HG02588 (cell line): Measurements from ENCODE around the gene MRPL40.
A peak's percentile ranks its signal among the peaks of the same experiment; 100 is the strongest.
"Not testable (repeated sequence)": the region's sequence is repeated elsewhere in the genome, so short reads cannot be mapped to it uniquely, and the experiment has no call there.

Source experiments
- ATAC-seq: cut with Tn5 transposase; IDR thresholded peaks from one replicate; pipeline ENCODE4 v1.9.1; 2021; ENCODE audit warnings: mild to moderate bottlenecking, moderate library complexity; ENCODE audit not compliant: unreplicated experiment

Gene MRPL40

DNA sequence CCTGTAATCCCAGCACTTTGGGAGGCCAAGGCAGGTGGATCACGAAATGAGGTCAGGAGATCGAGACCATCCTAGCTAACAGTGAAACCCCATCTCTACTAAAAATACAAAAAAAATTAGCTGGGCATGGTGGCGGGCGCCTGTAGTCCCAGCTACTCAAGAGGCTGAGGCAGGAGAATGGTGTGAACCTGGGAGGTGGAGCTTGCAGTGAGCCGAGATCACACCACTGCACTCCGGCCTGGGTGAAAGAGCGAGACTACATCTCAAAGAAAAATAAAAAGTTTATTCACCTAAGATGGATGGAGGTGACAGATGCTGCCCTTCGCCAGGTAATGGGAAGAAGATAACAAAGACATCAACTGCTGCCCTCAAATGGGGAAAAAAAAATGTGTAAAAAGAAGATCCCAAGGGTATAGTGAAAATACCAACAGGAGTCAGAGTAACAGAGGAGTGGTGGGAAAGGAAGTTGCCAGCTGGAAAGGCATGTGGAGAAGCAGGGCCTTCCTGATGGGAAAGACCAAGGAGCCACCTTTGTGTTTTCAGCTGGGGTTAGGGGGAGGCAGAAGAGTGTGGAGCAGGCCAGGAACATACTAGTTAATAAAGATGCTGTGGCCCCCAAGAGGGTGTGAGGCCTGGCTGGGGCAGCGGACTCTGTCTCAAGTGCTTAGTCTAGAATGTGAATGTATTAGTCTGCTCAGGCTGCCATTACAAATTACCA, 4.3 kb downstream of the MRPL40 start:
- ATAC-seq: not testable (repeated sequence)

DNA sequence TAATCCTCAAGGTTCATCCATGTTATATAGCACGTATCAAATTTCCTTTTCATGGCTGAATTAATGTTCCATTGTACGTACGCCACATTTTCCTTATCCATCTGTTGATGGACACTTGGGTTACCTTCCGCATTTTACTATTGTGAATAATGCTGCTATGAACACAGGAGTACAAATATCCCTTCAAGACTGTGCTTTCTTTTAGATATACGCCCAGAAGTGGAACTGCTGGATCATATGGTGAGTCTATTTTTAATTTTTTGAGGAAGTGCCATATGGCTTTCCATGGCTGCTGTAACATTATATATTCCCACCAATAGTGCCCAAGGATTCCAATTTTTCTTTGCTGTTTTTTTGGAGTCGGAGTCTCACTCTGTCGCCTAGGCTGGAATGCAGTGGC, 6.0 kb downstream of the MRPL40 start:
- no peak for ATAC-seq

DNA sequence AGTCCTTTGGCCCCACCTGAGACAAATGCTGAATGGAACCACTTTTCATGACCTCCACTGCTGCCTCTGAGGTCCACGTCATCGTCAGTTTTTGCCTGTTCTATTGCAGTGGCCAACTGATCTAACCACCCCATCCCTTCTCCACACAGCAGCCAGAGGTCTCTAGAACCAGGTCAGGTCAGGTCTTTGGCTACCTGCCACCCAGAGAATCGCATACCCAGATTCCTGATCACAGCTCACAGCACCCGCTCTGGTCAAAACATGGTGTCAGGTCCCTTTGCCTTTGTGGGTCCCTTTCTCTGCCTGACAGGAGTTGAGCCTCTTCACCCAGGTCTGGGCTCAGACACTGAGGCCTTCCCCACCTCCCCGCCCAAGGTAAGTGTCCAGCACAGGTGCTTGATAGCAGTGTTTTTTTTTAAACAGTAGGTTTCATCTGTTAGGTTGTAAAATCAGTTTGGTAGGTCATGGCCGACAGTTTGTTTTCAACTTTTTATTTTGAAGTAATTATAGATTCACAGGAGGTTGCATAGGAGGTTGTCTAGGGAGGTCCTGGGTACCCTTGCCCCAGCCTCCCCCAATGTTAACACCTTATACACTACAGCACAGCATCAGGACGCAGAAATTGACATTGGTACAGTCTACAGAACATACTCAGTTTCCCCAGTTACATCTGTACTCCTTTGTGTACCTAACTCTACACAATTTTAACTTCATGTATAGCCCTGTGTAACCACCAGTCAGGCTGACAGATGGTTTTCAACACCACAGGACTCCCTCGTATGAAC, 8.3 kb downstream of the MRPL40 start:
- no peak for ATAC-seq

- no peak for ATAC-seq
These were observed 9.8 kb downstream of the MRPL40 start for GRCh38 chr22:19442166-19442565.

- no peak for ATAC-seq
These were observed 11.3 kb downstream of the MRPL40 start for GRCh38 chr22:19443544-19444211.

GRCh38 chr22:19445279-19445982, 13.1 kb downstream of the MRPL40 start:
- not testable (repeated sequence) for ATAC-seq

GRCh38 chr22:19446603-19447329, 14.4 kb downstream of the MRPL40 start:
- ATAC-seq: no peak

DNA sequence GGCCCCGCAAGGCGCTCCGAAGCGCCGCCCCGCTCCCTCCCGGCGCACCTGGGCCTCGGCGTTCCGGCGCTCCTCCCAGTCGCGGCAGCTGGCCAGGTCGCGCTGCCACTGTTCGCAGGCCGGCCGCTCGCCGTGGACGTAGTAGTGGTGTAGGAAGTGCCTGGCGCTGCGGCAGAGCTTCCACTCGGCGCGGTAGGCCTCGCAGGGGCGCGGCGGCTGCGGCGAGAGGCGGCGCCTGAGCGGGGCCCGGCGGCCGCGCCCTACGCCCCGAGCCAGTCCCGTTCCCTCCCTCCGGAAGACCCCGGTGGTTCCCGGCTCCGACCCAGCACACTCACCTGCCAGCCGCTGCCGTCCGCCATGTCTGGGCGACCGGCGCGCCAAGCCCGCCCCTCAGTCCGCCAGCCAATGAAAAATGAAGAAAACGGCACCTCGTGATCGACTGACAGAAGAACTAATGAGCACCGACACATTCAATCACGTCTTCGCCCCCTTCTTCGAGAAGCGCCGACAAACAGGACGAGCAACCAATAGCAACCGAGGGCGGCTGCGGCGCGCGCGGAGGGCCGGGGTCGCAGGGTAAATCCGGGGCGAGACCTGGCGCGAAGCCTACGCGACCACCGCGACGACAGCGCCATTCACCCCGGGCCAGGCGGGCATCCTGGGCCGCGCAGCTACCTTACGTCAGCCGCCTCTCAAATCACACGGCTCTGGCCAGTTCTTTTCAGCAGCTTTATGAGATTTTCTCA, 15.2 kb downstream of the MRPL40 start, which contains the start of gene C22orf39:
Gene C22orf39, minus strand, starts transcription at position 382 of the 746 bp plus-strand sequence. Its CDS starts 23 bp downstream, at position 359.
- peak; percentile 73 for ATAC-seq

GRCh38 chr22:19448076-19448607, 15.8 kb downstream of the MRPL40 start:
- ATAC-seq: no peak

- peak; percentile 42 for ATAC-seq
These were observed 16.5 kb downstream of the MRPL40 start for GRCh38 chr22:19448739-19449421.

GRCh38 chr22:19449422-19449767, 17.1 kb downstream of the MRPL40 start:
- no peak for ATAC-seq

- ATAC-seq: no peak
These were observed 18.2 kb downstream of the MRPL40 start for GRCh38 chr22:19450363-19451175.

- ATAC-seq: no peak
These were observed 19.2 kb downstream of the MRPL40 start for GRCh38 chr22:19451570-19451969.

DNA sequence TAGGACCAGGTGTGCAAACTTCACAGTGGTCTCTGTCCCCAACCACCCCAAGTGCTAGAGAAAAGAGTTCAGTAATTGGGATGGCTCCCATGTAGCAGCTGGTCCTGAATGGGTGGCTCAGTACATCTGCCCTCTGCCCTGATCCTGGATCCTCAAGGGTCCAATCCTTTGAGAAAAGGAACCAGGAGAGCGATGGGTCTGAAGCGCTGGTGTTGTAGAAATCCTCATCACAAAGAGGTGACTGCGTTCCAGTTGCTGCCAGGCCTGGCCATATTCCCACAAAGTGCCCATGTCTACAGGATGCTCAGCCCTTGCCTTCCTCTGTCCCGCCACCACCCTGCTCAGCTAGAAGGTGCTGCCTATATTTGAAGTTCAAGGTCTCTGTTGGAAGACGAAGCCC, 21.4 kb downstream of the MRPL40 start:
- ATAC-seq: no peak

DNA sequence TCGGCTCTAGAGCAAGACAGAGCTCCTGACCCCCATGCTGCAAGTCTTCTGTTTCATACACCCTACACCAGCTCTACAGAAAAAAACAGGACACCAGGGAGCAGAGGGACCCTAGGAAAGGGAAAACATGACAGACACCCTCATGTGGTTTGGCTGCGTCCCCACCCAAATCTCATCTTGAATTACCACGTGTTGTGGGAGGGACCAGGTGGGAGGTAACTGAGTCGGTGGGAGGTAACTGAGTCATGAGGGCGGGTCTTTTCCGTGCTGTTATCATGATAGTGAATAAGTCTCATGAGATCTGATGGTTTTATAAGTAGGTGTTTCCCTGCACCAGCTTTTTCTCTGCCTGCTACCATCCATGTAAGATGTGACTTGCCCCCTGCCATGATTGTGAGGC, 21.8 kb downstream of the MRPL40 start:
- ATAC-seq: no peak

- ATAC-seq: no peak
These were observed 22.7 kb downstream of the MRPL40 start for GRCh38 chr22:19455033-19455432.

GRCh38 chr22:19455585-19456370, 23.4 kb downstream of the MRPL40 start:
- ATAC-seq: no peak
